HG02610 (cell line): ENCODE results near the gene INTS7.

ENCODE experiments used
- ATAC-seq: cut with Tn5 transposase; IDR thresholded peaks from one replicate; pipeline ENCODE4 v1.9.1; 2021; ENCODE audit warnings: mild to moderate bottlenecking, moderate library complexity; ENCODE audit not compliant: unreplicated experiment

INTS7 gene

DNA sequence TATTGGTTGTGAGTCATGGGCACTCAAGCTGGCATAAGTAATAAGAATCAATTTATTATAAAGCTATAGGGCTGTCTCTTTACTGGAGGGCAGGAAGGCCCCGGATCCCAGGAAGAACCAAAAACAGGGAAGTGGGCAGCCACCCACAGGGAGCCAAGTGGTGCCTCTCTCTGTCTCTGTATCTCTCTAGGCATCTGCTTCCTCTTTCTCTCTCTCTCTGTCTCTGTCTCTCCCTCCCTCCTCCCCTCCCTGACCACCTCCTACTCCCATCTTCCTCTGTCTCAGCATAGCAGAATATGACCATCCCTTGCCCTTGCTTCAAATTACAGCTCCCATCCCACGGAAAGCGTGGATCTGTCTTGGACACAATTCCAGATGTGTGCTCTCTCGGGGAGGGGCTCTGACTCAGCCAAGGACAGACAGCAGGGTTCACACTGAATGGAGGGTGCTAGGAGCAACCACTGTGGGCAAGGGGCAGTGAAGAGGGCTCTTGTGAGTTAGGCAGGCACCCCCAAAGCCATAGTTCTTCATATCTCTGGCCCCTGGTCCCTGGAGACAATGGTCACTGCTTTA lies 124.4 kb downstream of the INTS7 start:
- ATAC-seq, result no peak

DNA sequence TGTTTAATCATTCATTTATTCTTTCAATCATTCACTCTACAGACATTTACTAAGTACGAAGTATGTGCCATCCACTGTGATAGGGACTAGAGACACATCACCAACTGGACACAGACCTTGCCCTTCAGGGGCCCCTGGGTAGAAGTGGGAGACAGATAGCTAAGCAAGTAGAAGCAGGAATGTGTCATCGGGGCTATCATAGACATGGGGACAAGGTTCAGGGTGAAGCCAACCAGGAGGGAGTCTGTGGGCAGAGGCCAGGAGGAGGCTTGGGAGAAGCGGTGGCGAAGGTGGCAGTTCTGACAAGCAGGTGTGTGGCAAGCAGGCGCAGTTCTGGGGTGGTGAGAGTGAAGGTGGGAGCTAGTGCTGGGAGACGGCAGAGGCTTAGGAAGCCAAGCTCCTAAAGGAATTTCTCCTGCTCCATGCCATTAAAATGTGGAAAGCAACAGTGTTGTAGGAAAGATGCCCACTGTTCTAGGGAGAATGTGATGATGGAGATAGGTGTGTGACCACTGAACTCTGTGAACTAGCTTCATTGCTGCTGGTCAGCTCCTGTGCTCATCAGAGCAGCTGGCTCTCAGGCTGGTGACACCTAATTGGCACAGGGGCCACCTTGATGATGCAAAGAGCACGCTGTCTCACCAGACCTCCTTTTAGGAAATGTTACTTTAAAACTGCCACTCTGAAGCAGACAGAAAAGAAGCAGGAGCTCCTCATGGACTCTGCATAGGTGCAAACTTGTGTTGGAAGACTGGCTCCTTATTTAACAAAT lies 125.1 kb downstream of the INTS7 start:
- no peak for ATAC-seq

DNA sequence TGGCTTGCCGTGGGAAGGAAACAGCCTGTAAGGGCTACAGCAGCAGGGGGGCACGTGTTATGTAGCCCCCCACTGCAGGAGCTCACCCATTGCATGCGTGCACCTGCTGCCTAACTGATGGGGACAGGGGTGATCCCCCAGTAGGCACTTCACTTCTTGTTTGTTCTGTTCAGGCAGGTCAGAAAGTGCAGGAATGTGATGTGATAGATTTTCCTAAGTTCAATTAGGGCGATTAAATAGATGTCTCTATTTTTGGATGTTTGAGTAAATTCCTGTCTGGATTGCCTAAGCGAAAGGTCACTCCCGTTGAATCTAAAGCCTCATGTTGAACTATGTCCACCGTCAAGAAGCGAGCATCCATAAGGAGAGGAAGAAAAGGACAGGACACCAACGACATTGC lies 126.0 kb downstream of the INTS7 start:
- no peak for ATAC-seq

DNA sequence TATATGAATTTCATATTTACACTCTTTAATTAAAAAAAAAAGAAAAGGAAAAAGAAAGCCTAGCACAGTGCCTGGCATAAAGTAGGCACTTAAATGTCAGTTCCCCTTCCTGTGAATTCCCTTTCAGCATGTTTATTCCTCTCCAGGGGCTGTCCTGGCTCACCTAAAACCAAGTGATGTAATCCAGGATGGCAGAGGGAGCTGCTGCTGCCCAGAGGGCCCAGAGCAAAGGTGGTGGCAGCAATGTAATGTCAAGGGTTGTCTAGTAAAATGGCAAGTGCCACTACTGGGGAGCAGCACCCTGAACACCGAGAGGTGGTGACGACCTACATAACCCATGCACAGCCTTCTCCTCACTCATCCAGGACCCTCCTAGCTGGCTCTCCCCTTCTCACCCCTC lies 126.4 kb downstream of the INTS7 start:
- no peak for ATAC-seq

DNA sequence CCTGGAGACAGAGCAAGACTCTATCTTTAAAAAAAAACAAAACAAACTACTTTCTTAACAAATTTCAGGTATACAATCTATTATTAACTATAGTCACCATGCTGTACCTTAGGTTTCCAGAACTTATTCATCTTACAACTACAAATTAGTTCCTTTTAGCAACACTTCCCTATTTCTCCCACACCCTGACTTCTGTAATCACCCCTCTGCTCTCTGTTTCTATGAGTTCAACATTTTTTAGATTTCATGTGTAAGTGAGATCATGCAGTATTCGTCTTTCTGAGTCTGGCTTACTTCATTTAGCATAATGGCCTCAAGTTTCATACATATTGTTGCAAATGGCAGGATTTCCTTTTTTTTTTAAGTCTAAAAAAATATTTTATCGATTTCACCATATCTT lies 126.9 kb downstream of the INTS7 start:
- ATAC-seq, result peak; percentile 78

DNA sequence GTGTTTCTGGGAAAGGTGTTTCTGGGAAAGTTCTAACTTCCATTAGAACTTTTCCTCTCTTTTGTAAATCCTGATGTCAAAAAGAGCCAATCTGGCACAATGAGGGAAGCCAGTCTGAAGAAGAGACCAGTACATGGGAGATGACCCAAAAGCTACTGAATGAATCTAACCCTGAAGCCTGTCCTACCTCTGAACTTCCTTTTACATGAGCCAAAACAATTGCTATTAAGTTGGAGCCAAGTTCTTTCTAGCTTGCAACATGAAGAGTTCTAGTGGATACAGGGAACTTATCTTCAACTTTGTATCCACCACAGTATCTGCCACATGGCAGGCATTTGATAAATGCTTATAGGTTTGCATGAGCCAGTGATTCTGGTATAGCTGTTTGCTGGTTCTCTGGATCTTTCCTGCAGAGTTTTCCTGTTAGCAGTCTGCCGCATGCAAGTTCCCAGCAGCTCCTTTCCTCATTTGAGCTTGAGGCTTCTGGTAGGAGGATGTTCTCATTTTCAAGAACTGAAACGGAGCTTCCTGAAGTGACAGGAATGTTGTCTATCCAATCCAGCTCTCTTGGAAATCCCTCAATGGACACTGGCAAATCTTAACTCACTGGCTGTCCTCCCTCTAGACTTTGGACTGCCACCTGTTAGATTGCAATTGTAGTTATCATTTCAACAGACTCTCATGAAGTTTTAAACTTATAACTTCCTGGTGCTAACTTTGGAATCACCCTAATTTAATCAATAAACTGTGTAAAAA lies 131.7 kb downstream of the INTS7 start:
- ATAC-seq, result no peak

DNA sequence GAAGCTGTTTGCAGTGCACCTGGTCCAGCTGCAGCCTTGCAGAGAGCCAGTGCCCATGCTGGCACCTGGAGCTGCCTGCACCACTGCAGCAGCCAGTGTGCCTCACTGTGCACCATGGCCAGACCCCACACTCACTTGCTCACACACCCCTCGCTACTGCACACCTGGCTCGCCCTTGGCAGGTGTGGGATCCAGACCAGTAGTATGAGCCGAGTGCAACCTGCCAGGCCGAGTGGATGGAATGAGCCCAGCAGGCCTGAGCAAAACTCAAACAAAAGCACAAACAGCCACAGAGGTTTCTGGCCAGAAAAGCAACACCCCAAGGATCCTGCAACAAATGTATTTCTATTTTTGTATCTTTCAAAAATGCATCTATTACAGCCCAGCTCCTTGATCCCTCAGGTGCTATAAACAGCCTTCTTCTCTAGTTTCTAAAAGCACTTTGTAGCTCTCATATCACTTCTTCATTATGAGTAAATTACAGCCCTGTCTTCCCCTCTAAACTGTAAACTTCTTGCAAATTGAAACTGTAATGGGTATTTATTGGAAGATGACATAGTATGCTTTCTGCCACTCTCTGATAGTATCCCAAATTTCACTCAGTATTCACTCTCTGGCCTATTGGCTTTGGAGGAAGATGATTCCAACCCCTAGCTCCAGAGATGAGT lies 132.6 kb downstream of the INTS7 start:
- ATAC-seq, result no peak

DNA sequence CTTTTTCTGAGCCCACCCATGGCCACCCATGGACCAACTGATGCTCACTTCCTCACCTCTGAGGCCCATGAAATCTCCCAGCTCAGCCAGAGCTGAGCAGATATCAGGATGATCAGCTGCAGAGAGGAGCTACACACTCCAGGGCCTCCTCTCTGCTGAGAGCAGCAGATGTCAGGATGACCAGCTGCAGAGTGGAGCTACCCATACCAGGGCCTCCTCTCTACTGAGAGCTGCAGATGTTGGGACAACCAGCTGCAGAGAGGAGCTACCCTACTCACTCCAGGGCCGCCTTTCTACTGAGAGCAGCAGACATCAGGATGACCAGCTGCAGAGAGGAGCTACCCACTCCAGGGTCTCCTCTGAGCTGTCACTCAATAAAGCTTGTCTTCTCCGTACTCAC lies 133.4 kb downstream of the INTS7 start:
- no peak for ATAC-seq

DNA sequence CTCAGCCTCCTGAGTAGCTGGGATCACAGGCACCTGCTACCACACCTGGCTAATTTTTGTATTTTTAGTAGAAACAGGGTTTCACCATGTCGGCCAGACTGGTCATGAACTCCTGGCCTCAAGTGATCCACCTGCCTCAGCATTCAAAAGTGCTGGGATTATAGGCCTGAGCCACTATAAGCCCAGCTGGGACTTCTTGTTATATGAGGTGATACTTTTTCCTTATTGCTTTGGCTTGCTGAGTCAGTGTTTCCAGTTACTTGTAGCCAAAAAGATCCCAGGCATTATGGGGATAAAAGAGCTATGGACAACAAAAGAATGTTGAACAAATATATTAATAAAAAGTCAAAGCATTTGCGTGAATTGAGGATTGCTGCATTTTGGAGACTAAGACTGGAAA lies 134.9 kb downstream of the INTS7 start:
- ATAC-seq, result no peak

DNA sequence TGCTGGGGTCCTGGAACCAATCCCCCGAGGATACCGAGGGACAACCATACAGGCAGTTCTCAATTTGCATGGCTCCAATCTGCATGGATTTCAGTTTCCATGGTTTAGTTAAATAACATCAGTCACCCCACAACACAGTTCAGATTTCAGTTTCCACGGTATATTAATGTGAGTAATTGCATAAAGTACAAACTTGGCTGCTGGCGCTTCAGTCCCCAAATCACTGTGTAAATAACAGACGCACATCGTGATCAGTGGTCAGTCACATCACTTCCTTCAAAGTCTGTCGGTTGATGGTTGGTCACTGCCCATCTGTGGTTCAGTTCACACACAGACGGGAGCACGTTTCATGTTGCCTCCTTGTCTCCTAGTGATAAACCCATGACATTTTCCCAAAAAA lies 138.4 kb downstream of the INTS7 start:
- ATAC-seq, result no peak

DNA sequence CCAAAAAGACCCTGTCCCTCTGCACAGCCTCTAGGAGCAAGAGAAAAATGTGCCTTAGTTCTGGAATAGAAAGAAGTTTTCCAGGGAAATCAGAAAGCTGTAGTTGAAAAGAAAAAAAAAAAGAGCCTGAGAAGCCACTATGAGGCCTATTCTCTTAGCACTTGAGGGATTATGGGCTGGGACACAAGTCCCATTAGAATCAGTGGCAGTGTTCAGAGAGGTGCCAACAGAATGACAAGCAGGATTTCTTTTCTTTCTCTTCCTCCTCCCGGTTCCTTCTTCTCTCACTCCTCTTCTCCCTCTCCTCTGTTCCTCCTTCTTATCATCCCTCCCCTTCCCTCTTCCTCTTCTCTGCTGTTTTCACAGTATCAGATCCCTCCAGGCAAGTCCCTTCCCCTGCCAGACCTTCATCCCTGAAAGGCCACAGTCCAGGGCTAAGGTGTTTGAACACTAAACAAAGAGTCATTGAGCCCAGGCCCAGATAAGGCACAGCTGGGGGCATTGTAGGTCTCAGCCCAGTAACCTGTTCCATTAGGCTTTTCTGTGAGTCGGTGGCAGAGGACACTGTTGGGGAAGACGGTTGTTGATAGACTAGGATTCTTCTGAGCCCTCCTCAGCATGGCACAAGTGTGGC lies 140.1 kb downstream of the INTS7 start:
- ATAC-seq, result no peak

DNA sequence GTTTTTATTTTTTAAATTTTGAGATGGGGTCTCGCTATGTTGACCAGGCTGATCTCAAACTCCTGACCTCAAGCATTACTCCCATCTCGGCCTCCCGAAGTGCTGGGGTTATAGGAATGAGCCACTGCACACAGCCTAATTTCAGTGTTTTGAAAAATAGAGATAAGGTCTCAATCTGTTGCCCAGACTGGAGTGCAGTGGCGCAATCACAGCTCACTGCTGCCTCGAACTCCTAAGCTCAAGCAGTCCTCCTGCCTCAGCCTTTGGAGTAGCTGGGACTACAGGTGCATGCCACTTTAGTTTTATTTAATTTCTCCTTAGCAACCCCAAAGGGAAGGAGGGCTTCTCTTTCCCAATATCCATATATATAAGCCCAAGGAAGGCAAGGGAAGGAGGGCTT lies 141.0 kb downstream of the INTS7 start:
- ATAC-seq, result no peak

DNA sequence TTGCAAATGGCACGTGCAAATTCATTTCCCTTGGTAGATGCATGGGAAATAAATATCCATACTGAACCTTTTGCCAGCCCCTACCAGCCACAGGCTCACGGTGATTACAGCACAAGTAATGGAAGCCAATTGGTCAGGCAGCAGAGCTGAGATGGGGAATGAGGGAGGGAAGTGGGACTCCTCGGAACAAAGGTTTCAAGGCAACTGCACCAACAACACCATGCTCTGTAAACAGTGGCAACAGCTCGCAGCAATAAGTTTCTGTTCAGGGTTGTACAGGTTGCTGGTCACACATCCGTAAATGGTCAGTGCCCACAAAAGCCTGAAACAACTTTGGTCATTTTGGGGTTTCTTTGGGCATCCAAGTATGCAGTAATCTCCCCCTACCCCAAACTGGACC lies 142.1 kb downstream of the INTS7 start:
- ATAC-seq, result no peak

DNA sequence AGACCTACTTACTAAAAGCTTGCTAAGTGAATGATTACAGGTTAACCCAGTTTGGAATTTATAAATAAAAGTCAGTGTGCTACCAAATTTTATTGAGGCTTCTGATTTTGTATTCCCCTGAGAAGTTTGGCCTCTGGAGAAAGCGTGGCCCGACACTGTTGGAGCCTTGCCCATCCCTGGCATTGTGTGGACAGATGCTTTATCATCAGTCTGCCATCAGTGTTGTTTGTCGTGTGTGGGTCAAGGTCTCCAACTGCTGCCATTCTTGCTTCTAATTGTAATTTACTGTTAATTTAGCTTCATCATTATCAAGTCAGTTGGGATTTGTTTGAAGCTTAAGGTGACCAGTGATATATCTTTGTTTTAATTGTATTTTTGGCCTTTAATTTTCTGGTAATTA lies 142.8 kb downstream of the INTS7 start:
- no peak for ATAC-seq

DNA sequence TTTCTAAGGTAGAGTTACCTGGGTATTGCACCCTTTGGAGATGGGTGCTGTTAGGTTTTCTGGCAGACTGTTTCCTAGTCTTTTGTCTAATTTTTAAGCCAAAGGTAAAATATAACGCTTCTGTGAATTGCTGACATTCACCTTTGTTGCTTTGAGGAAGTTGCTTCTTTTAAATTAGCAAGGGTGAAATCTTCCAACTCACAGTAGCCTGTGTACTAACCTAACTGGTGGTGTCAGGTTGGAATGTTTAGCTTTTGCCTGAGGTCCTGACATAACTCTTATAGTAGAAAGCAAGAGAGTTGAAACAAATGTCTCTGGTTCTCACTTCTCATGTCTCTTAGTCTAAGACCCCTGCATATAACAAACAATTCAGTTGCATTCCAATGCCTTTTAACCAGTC lies 143.6 kb downstream of the INTS7 start:
- no peak for ATAC-seq
